GM12892 (cell line): Measurements from ENCODE around the gene FAM20A.

Experiments
- POLR2A ChIP-seq: IDR thresholded peaks from 2 replicates; pipeline ENCODE4 v1.6.1; 2011; ENCODE audit warnings: low read depth, low read length, control low read depth
- POLR2AphosphoS5 ChIP-seq: IDR thresholded peaks from 2 replicates; pipeline ENCODE4 v1.6.1; 2011; ENCODE audit warnings: low read depth, low read length, control low read depth
- TAF1 ChIP-seq: IDR thresholded peaks from 2 replicates; pipeline ENCODE4 v1.6.1; 2011; ENCODE audit warnings: low read depth, mild to moderate bottlenecking, control low read depth, low read length, borderline replicate concordance

DNA sequence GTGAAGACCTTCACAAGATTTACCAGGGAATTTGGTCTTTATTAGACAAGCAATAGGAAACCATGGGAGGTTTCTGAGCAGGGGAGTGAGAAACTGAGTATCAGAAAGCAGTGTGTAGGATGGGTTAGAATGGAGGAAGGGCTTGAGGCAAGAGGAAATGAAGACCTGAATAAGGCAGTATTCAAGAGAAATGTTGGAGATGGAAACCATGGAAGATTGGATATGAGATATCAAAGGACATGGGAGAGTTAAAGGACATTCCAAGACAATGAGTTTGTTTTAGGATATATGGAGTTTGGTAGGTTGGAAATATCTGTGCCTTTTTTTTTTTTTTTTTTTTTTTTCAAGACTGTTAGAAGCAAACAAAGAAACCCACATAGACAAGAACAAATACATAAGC, 21.3 kb upstream of the FAM20A start:
- no peak for TF ChIP-seq POLR2A
- no peak for TF ChIP-seq POLR2AphosphoS5
- no peak for TF ChIP-seq TAF1
